A673 (cell line): ENCODE results near the gene KCNIP1.

Experiments used
- CTCF ChIP-seq: fragments of 300-800, 200-600 bp; sonication (generic); conservative IDR thresholded peaks from 2 replicates; pipeline ENCODE4 v1.5.1; 2017; ENCODE audit warnings: low read depth, mild to moderate bottlenecking, antibody characterized with exemption, low read length, moderate library complexity, mixed read lengths
- EZH2 ChIP-seq: fragments of 200-600 bp; sonication (generic); IDR thresholded peaks from 2 replicates; pipeline ENCODE4 v1.6.1; 2017; ENCODE audit warnings: borderline replicate concordance, low read depth, mild to moderate bottlenecking, mixed read lengths, antibody characterized with exemption, low read length; ENCODE audit not compliant: poor library complexity, severe bottlenecking

- TF ChIP-seq EZH2 (no peak), CTCF (no peak)
These were observed 267.7 kb downstream of the KCNIP1 start for GRCh38 chr5:170771496-170771895.
